GM12891 (cell line): ENCODE data around the gene EML1.

Source experiments
- PAX5 ChIP-seq: IDR thresholded peaks from 2 replicates; pipeline ENCODE4 v1.6.1; 2011; ENCODE audit warnings: low read length, moderate library complexity, mild to moderate bottlenecking; ENCODE audit not compliant: insufficient read depth, severe bottlenecking
- POLR2A ChIP-seq: IDR thresholded peaks from 2 replicates; pipeline ENCODE4 v1.6.1; 2011; ENCODE audit warnings: low read depth, low read length, control low read depth
- POLR2AphosphoS5 ChIP-seq: IDR thresholded peaks from 2 replicates; pipeline ENCODE4 v1.6.1; 2011; ENCODE audit warnings: low read depth, low read length, control low read depth
- POU2F2 ChIP-seq: IDR thresholded peaks from 2 replicates; pipeline ENCODE4 v1.6.1; 2011; ENCODE audit warnings: low read depth, mild to moderate bottlenecking, control low read depth, low read length, moderate library complexity
- SPI1 ChIP-seq: IDR thresholded peaks from 2 replicates; pipeline ENCODE4 v1.6.1; 2011; ENCODE audit warnings: low read depth, low read length, control low read depth
- TAF1 ChIP-seq: IDR thresholded peaks from 2 replicates; pipeline ENCODE4 v1.6.1; 2011; ENCODE audit warnings: low read depth, low read length, control low read depth

- TF ChIP-seq POLR2AphosphoS5 (no peak), TAF1 (no peak), POLR2A (no peak), POU2F2 (no peak), PAX5 (no peak), SPI1 (no peak)
These were observed 29.5 kb upstream of the EML1 start for GRCh38 chr14:99763527-99764221.
